ENCODE measurements around the gene IPPK. TPM values are rescaled to one million over a fixed set of nuclear protein-coding genes. Genes with fewer than 3 reads are reported as not detected.

IPPK gene
- total and polyA plus RNA-seq, 2 of the 4 experiments (the other 2 are of a cell fraction), result 25.1 to 26.8 TPM

- in situ Hi-C loops (cut with MboI; ENCODE audit: low sequenced_read_pairs) (no loop called here), intact Hi-C loops (cut with micrococcal nuclease) (no loop called here)
- CTCF ChIA-PET, result no interaction called here
These were observed 27.4 kb downstream of the IPPK start for GRCh38 chr9:92642564-92642963.

More at GRCh38 chr9:92642564-92642963, 27.4 kb downstream of the IPPK start:
- Histone ChIP-seq H2AK9ac (replicated peaks; ENCODE audit: low read depth, low read length, poor library complexity) (no peak overlapping the region), H3K56ac (ENCODE audit: extremely low read depth, insufficient read depth, low read length) (no peak overlapping the region), H2AFZ (replicated peaks; ENCODE audit: low read length, poor library complexity) (peak overlapping the region; percentile 17), H3K18ac (ENCODE audit: low read depth, low read length) (no peak overlapping the region), H3K9ac (ENCODE audit: low read depth, low read length) (no peak overlapping the region), H2BK15ac (ENCODE audit: low read depth, low read length) (no peak overlapping the region), H3K9me3 (ENCODE audit: control insufficient read depth, insufficient read depth, low read length) (no peaks in the 10 kb centered on the region), H3K27ac (ENCODE audit: insufficient read depth, low read length) (no peak overlapping the region), H2BK5ac (ENCODE audit: low read depth, low read length, poor library complexity, severe bottlenecking) (no peak overlapping the region), H3K9me1 (ENCODE audit: insufficient read depth, low read length) (peaks cover 3% of the 10 kb centered on the region; the same call in 1 of the 2 replicates), H3K27me3 (ENCODE audit: control insufficient read depth, insufficient read depth, low read length) (no peaks in the 10 kb centered on the region), H4K20me1 (ENCODE audit: insufficient read depth, low read length) (no peaks in the 10 kb centered on the region), H2BK20ac (ENCODE audit: low read depth, low read length) (no peak overlapping the region), H3K4ac (ENCODE audit: low read depth, low read length) (no peak overlapping the region), H3K14ac (replicated peaks; ENCODE audit: low read depth, low read length) (no peak overlapping the region), H2BK120ac (ENCODE audit: low read depth, low read length) (no peak overlapping the region), H3K23ac (ENCODE audit: low read depth, low read length) (no peak overlapping the region), H4K5ac (ENCODE audit: low read depth, low read length) (no peak overlapping the region), H3K4me2 (ENCODE audit: low read depth, low read length) (no peak overlapping the region), H3K36me3 (ENCODE audit: control insufficient read depth, insufficient read depth, low read length) (peaks cover 50% of the 10 kb centered on the region), H4K91ac (ENCODE audit: insufficient read depth, low read depth, low read length) (no peak overlapping the region), H4K8ac (ENCODE audit: low read depth in 2 of 2, low read length in 2 of 2) (no peak overlapping the region), H3K79me1 (ENCODE audit: low read depth in 1 of 2, low read length in 2 of 2) (peaks cover 13 to 28% of the 10 kb centered on the region in 2 experiments), H3K4me1 (ENCODE audit: control insufficient read depth, insufficient read depth, low read length) (no peaks in the 10 kb centered on the region), H2AK5ac (ENCODE audit: low read depth, low read length) (no peak overlapping the region), H3K4me3 (ENCODE audit: insufficient read depth, low read depth, low read length) (no peak overlapping the region)
- POLR2A ChIA-PET (ENCODE audit: unreplicated experiment), result no interaction called here
- BruUV-seq (replicated peaks), result no TSS peak
- no peak for ATAC-seq (ENCODE audit: low read depth)
- DNase-seq, result no peak
- no peak for TF ChIP-seq FOS (IDR thresholded peaks at IDR 0.05; ENCODE audit: low read depth, low read length)
- no peak for TF ChIP-seq ELK1 (IDR thresholded peaks at IDR 0.05; ENCODE audit: borderline replicate concordance, low read depth, low read length)
- no peak for TF ChIP-seq RAD21 (IDR thresholded peaks at IDR 0.05; ENCODE audit: low read length)
- no peak for TF ChIP-seq MAFK (IDR thresholded peaks at IDR 0.05; ENCODE audit: low read depth, low read length)
- TF ChIP-seq SMC3 (IDR thresholded peaks at IDR 0.05; ENCODE audit: low read depth, low read length), result no peak
- no peak for TF ChIP-seq RFX5 (IDR thresholded peaks at IDR 0.05; ENCODE audit: low read depth, low read length)
- no peak for TF ChIP-seq MXI1 (IDR thresholded peaks at IDR 0.05; ENCODE audit: borderline replicate concordance, low read depth, low read length)
- dilution Hi-C loops (cut with HindIII; ENCODE audit: low sequenced_read_pairs, unreplicated experiment), result no loop called here
- WGBS, 2 experiments (ENCODE audit: extremely low coverage in 2 of 2, insufficient read length in 1 of 2), result 100% methylated on average over 1 of the region's 7 CpGs; no CpG with 5 or more reads in 1 of the 2 experiments
